GM12864 (cell line): Measurements from ENCODE around the gene RAET1G.
"Not testable (repeated sequence)": the region's sequence is repeated elsewhere in the genome, so short reads cannot be mapped to it uniquely, and the experiment has no call there.

Experiments
- DNase-seq: peaks from one replicate; pipeline ENCODE4 v3.0.0-alpha.2; 2011; ENCODE audit warnings: low read depth
- H3K4me3 ChIP-seq: 2 replicates; pipeline ENCODE4 v1.5.1; 2011; ENCODE audit warnings: mild to moderate bottlenecking, low read depth, low read length, control low read depth
- CTCF ChIP-seq: IDR thresholded peaks from 2 replicates; pipeline ENCODE4 v1.5.1; 2011; ENCODE audit warnings: low read depth, mild to moderate bottlenecking, moderate library complexity, low read length, control low read depth, inconsistent platforms; ENCODE audit errors: missing control alignments

Gene RAET1G, protein sequence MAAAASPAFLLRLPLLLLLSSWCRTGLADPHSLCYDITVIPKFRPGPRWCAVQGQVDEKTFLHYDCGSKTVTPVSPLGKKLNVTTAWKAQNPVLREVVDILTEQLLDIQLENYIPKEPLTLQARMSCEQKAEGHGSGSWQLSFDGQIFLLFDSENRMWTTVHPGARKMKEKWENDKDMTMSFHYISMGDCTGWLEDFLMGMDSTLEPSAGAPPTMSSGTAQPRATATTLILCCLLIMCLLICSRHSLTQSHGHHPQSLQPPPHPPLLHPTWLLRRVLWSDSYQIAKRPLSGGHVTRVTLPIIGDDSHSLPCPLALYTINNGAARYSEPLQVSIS

GRCh38 chr6:149922642-149923326, at the start of gene RAET1G:
TSS of gene RAET1G (minus strand) at chr6:149923121. CDS start at chr6:149923010, 111 bp downstream.
- H3K4me3 ChIP-seq = no peak within 1 kb of the TSS
- peak; percentile 16 for DNase-seq
- no peak for TF ChIP-seq CTCF

- TF ChIP-seq CTCF = no peak
- H3K4me3 ChIP-seq = no peak overlapping the region
- no peak for DNase-seq
Measured at GRCh38 chr6:149969635-149970034, 46.7 kb upstream of the RAET1G start.

DNA sequence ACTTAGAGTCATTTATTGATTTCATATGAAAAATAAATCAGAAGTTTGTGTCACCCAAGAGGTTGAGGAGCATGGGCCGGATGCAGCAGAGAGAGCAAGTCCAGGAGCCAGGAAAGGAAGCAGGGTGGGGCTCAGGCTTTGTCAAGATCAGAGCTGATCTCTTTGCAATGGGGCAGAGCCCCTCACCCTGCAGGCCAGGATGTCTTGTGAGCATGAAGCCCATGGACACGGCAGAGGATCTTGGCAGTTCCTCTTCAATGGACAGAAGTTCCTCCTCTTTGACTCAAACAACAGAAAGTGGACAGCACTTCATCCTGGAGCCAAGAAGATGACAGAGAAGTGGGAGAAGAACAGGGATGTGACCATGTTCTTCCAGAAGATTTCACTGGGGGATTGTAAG, 46.0 kb upstream of the RAET1G start:
- not testable (repeated sequence) for H3K4me3 ChIP-seq, DNase-seq

GRCh38 chr6:149967999-149968398, 45.1 kb upstream of the RAET1G start:
- not testable (repeated sequence) for DNase-seq, H3K4me3 ChIP-seq

DNA sequence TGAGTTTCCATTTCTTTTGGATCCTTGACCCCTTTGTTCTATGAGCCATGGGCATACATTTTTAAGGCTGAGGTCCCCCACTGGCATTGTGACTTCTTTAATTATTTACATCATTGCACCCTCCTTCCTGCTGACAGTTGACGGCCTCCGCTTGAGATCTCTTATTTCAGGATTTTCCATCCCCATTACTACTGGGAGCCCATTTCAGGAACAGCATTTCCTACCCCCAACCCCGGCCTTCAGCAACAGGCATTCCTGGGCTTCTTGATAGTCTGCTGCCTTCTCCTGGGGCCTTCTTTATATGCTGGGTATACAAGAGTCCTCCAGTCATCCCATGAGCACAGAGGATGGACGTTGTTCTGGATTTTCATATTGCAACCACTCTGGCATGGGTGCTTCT, 44.7 kb upstream of the RAET1G start:
- no peak overlapping the region for H3K4me3 ChIP-seq
- no peak for DNase-seq
- no peak for TF ChIP-seq CTCF

DNA sequence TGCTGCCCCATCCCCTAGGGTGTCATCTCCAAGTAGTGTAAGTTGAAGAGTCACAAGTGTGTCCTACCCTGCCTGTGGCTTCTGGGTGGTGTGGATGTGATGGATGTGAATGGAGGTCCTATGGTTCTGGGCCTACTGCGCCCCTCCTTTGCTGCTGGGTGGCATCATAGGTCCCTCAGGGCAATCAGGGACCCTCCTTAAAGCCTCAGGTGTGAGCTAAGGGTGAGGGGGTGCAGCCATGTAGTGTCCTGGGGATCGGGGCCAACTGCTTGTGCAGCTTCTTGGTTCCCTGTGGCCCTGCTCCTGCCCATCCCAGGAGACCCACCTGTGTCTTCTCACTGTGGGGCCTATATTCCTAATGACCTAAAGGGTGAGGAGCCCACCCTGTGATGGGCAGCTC, 43.4 kb upstream of the RAET1G start:
- H3K4me3 ChIP-seq = not testable (repeated sequence)

GRCh38 chr6:149965194-149966020, 42.5 kb upstream of the RAET1G start:
- no peak overlapping the region for H3K4me3 ChIP-seq
- DNase-seq = no peak
- TF ChIP-seq CTCF = no peak

More for the DNA sequence above, 43.4 kb upstream of the RAET1G start:
- not testable (repeated sequence) for DNase-seq

DNA sequence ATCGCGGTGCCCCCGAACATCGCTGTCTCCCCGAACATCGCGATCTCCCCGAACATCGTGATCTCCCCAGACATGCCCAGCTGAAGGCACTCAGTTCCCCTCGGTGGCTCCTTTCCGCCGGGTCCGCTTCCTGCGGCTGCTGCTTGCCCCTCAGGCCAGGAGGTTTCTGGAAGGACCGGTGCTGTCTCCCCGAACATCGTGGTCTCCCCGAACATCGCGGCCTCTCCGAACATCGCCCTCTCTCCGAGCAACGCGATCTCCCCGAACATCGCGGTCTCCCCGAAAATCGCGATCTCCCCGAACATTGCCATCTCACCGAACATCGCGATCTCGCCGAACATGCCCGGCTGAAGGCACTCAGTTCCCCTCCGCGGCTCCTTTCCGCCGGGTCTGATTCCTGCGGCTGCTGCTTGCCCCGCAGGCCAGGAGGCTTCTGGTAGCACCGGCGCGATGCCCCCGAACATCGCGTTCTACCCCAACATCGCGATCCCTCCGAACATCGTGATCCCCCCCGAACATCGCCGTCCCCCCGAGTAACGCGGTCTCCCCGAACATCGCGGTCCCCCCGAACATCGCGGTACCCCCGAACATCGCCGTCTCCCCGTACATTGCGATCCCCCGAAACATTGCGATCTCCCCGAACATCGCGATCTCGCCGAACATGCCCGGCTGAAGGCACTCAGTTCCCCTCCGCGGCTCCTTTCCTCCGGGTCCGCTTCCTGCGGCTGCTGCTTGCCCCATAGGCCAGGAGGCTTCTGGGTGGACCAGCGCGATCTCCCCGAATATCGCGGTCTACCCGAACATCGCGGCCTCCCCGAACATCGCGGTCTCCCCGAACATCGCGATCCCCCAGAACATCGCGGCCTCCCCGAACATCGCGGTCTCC, 41.6 kb upstream of the RAET1G start:
- DNase-seq = no peak
- no peak overlapping the region; the same call in 1 of the 2 replicates for H3K4me3 ChIP-seq
- TF ChIP-seq CTCF = no peak
